Glutamatergic neuron (in vitro differentiated cells): ENCODE results near the gene SLC35E3. TPM values are rescaled to one million over a fixed set of nuclear protein-coding genes. Genes with fewer than 3 reads are reported as not detected.

Source experiments
- DNase-seq: peaks from one replicate; pipeline ENCODE4 v3.0.0; 2022
- H3K27ac Mint-ChIP-seq: one replicate; pipeline ENCODE4 v1.8.0; 2020; ENCODE audit warnings: mild to moderate bottlenecking, mixed read lengths, inconsistent platforms; ENCODE audit not compliant: unreplicated experiment
- H3K27me3 Mint-ChIP-seq: one replicate; pipeline ENCODE4 v1.8.0; 2020; ENCODE audit warnings: mild to moderate bottlenecking, moderate library complexity, mixed read lengths, inconsistent platforms; ENCODE audit not compliant: unreplicated experiment
- H3K36me3 Mint-ChIP-seq: one replicate; pipeline ENCODE4 v1.8.0; 2020; ENCODE audit warnings: mild to moderate bottlenecking, mixed read lengths, inconsistent platforms; ENCODE audit not compliant: unreplicated experiment
- H3K4me1 Mint-ChIP-seq: one replicate; pipeline ENCODE4 v1.8.0; 2020; ENCODE audit warnings: mild to moderate bottlenecking, low read depth, mixed read lengths, inconsistent platforms; ENCODE audit not compliant: unreplicated experiment
- H3K4me3 Mint-ChIP-seq: one replicate; pipeline ENCODE4 v1.8.0; 2020; ENCODE audit warnings: mild to moderate bottlenecking, mixed read lengths, inconsistent platforms; ENCODE audit not compliant: unreplicated experiment
- H3K9me3 Mint-ChIP-seq: one replicate; pipeline ENCODE4 v1.8.0; 2020; ENCODE audit warnings: mild to moderate bottlenecking, moderate library complexity, mixed read lengths, inconsistent platforms; ENCODE audit not compliant: unreplicated experiment
- total RNA-seq: library from RNA; stranded (reverse); fragmentation: NEBNext Ultra II Directional; extraction: Animal tissue kit (Norgen Biotek cat#: 25700); gene quantifications from one replicate; pipeline ENCODE4 v1.2.1, GENCODE V29; 2021; ENCODE audit not compliant: unreplicated experiment
- TF ChIP-seq, protein P1 (sequence below): fragments of 200-600 bp; sonication (generic); IDR thresholded peaks from one replicate; pipeline ENCODE4 v1.5.0; 2021; ENCODE audit not compliant: partially characterized antibody, unreplicated experiment

Gene SLC35E3
- total RNA-seq, 1 donor from 2014 or later: 26.2 TPM

DNA sequence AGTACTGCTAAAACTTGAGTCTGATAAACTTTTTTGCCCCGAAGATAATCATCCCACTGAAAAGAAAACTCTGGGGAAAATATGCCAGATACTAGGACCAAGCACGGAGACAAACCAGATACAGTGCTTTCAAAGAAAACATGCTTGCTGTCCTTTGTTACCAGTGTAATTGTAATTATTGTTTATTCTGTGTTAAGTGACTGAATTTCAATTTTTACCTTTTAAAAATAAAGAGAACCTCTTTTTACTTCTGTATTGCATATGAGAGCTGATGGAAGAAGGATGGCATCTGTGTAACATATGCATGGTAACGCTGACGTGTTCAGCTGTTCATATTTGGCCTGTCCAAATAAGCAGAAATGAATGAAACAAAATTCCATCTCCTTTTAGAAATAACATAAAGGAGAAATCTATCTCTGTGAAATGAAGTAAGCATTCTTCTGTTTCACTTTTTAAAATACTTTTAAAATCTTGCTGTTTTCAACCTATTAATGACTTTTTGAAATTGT lies 22.5 kb downstream of the SLC35E3 start:
- no peaks in the 10 kb centered on the region for H3K4me1 Mint-ChIP-seq
- no peak for DNase-seq
- H3K4me3 Mint-ChIP-seq: no peak overlapping the region
- no peaks in the 10 kb centered on the region for H3K9me3 Mint-ChIP-seq
- TF ChIP-seq, protein P1, sequence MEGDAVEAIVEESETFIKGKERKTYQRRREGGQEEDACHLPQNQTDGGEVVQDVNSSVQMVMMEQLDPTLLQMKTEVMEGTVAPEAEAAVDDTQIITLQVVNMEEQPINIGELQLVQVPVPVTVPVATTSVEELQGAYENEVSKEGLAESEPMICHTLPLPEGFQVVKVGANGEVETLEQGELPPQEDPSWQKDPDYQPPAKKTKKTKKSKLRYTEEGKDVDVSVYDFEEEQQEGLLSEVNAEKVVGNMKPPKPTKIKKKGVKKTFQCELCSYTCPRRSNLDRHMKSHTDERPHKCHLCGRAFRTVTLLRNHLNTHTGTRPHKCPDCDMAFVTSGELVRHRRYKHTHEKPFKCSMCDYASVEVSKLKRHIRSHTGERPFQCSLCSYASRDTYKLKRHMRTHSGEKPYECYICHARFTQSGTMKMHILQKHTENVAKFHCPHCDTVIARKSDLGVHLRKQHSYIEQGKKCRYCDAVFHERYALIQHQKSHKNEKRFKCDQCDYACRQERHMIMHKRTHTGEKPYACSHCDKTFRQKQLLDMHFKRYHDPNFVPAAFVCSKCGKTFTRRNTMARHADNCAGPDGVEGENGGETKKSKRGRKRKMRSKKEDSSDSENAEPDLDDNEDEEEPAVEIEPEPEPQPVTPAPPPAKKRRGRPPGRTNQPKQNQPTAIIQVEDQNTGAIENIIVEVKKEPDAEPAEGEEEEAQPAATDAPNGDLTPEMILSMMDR: no peak
- no peaks in the 10 kb centered on the region for H3K27me3 Mint-ChIP-seq
- H3K27ac Mint-ChIP-seq: no peak overlapping the region
- H3K36me3 Mint-ChIP-seq: no peaks in the 10 kb centered on the region

DNA sequence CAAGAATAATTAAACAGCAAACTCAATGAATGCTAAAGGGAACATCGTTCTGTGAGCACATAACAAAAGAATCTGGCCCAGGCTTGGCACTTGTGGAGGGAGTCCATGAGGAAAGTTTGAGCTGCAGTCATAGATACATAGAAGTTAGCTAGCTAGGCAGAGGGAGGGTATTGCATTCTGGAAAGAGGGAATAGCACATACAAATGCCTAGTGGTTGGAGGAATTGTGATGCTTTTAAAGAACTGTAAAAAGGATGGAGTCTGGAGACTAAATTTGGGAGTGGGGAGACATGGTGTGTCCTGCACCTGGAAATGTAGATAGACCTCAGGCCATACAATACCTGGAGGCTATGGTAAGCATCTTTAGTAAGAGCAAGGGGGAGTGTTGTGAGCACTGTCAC lies 24.0 kb downstream of the SLC35E3 start:
- TF ChIP-seq, protein P1: no peak
- H3K27ac Mint-ChIP-seq: no peak overlapping the region
- no peaks in the 10 kb centered on the region for H3K27me3 Mint-ChIP-seq
- no peaks in the 10 kb centered on the region for H3K9me3 Mint-ChIP-seq
- H3K36me3 Mint-ChIP-seq: no peaks in the 10 kb centered on the region
- H3K4me3 Mint-ChIP-seq: no peak overlapping the region
- no peaks in the 10 kb centered on the region for H3K4me1 Mint-ChIP-seq
- DNase-seq: no peak

DNA sequence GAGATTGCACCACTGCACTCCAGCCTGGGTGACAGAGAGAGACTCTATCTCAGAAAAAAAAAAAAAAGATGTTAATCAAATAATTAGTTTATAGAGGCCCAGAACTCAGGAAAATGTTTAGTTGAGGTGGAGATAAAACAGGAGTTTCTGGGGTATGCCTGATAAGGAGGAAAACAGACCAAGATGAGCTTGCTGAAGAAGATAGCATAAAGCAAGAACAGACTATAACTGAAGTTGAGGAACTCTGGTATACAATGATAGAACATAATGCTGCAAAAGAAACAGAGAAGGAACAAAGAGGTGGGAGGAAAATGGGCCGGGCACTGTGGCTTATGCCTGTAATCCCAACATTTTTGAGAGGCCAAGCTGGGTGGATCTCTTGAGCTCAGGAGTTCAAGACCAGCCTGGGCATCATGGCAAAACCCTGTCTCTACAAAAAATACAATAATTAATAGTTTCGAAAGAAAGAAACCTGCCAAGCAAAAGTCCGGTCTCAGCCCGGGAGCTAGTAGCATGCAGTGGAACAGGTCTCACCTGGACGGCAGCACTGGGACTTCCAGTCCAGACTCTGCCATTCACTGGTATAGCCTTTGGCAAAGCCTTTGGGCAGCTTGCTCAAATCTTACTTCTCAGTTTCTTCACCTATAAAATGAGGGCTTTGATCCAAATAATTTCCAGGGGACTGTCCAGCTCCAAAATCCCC lies 25.4 kb downstream of the SLC35E3 start:
- Mint-ChIP-seq H3K27me3 (no peaks in the 10 kb centered on the region), H3K9me3 (no peaks in the 10 kb centered on the region), H3K4me3 (no peak overlapping the region), H3K27ac (no peak overlapping the region), H3K4me1 (no peaks in the 10 kb centered on the region), H3K36me3 (no peaks in the 10 kb centered on the region)
- no peak for DNase-seq
- TF ChIP-seq, protein P1: no peak

DNA sequence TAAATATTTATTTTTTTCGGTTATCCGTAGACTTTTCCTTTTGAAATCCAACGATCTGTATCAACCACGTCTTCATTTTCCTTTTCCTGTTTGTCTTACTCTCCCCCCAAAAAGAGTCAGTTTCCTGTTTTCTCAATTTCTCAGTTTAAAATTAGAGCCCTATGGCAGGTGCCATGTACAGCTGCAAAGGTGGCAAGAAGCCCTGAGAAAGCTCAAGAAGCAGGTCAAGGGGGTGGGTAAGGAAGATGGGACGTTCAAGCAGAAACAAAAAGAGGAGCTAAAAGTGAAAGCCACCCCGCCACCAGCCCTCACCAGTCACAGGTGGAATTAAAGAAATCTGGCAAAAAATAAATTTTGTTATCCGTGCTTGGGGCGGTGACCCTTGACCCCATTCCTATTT lies 26.7 kb downstream of the SLC35E3 start:
- no peak overlapping the region for H3K27ac Mint-ChIP-seq
- no peaks in the 10 kb centered on the region for H3K36me3 Mint-ChIP-seq
- no peak for DNase-seq
- H3K4me3 Mint-ChIP-seq: no peak overlapping the region
- no peaks in the 10 kb centered on the region for H3K27me3 Mint-ChIP-seq
- TF ChIP-seq, protein P1: no peak
- H3K4me1 Mint-ChIP-seq: no peaks in the 10 kb centered on the region
- H3K9me3 Mint-ChIP-seq: peaks cover 1% of the 10 kb centered on the region

DNA sequence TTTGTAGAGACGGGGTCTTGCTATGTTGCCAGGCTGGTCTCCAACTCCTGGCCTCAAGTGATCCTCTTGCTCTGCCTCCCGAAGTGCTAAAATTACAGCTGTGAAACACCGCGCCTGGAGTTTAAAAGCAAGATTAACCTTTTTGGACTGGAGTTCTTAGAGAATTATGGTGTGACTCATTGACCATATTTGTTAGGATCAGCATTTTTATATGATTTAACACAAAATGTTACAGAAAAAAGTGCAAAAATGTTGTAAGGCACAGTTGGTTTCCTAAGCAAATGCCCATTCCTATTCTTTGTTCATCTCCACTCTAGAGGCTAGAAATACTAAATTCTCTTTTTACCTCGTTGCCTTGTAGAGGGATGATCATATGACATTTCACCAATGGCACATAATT lies 27.6 kb downstream of the SLC35E3 start:
- no peak for DNase-seq
- Mint-ChIP-seq H3K4me1 (no peaks in the 10 kb centered on the region), H3K27me3 (no peaks in the 10 kb centered on the region), H3K27ac (no peak overlapping the region), H3K36me3 (no peaks in the 10 kb centered on the region), H3K9me3 (peaks cover 3% of the 10 kb centered on the region), H3K4me3 (no peak overlapping the region)
- TF ChIP-seq, protein P1: no peak
